DMS53 treated with DMSO at 0.1 percent for 48 hours (cell line): ENCODE measurements around the gene SORCS1.

Experiments used
- DNase-seq: peaks from one replicate; lab custom pipeline; 2025; ENCODE audit not compliant: unreplicated experiment; lab: John Stamatoyannopoulos, UW

Gene SORCS1

GRCh38 chr10:106765241-106765754 is 399.2 kb downstream of the SORCS1 start:
- no peak for DNase-seq

DNA sequence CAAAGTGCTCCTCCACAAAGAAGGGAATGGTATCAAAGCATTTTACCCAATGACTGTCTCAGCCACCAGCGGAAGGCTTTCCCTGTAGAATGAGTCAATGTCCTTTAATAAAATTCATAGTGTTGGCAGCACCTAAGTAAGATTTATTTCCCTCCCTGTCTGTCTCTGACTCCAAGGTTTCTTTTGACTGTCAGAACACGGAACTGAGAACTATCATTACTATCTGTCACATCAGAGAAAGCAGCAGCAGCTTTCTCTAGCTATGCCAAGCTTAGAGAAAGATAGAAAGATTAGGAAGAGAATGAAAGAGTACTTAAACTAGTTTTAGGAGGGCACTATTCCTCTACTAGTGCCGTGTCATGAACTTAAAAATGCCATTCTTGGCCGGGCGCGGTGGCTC is 400.1 kb downstream of the SORCS1 start:
- no peak for DNase-seq

DNA sequence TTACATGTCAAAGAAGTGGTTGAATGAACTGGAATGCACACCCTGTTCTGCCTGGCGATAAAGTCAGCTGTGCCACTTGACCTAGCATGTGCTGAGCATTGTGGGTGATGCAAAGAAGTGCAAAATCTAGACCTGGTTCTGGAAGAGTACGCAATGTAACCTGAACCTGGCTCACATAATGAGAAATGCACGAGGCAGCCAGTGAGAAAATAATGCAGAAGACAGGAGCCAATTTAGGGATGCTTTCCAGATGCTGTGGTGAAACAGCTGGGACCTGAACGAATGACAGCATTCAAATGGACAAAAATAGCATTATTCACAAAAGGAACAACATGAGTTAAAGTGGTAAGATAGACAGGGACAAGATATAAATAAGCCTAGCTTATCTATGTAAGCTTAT is 402.6 kb downstream of the SORCS1 start:
- no peak for DNase-seq

GRCh38 chr10:106757521-106757920 is 407.0 kb downstream of the SORCS1 start:
- no peak for DNase-seq

GRCh38 chr10:106751091-106751490 is 413.4 kb downstream of the SORCS1 start:
- DNase-seq: no peak

- no peak for DNase-seq
These were observed 417.6 kb downstream of the SORCS1 start for GRCh38 chr10:106746868-106747267.

DNA sequence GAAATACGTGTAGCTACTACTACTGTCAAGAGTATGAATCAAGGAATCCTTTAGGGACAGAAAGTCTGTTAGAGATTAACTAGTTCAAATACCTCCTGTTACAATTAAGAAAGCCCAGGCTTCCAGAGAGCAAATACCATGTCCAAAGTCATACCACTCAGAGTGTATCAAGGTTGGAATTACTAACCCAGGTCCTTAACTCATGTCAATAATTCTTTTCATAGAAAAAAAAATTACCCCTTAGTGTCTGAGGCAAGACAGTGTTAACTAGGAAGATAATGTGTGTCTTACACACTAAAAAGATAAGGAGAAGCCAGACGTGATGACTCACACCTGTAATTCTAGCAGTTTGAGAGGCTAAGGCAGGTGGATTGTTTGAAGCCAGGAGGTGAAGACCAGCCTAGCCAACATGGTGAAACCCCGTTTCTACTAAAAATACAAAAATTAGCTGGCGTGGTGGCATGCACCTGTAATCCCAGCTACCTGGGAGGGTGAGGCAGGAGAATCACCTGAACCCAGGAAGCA is 423.4 kb downstream of the SORCS1 start:
- DNase-seq: no peak

DNA sequence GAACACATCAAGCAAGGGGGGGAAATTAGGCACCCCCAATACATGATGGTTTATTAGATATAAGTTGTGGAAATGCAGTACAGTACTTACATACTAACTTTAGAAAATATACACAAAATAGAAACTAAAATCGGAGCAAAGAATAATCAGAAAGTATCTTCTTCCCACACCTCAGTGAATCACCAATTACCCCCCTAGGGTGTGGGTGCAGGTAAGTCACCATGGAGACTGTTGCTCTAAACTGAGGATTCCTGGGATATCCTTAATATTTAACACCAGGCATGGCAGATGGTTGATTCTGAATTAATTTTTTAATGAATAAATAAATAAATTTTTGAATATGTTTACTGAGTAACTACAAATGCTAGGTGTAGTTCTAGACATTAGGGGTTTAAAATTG is 424.4 kb downstream of the SORCS1 start:
- DNase-seq: no peak

GRCh38 chr10:106734220-106734619 is 430.3 kb downstream of the SORCS1 start:
- no peak for DNase-seq

DNA sequence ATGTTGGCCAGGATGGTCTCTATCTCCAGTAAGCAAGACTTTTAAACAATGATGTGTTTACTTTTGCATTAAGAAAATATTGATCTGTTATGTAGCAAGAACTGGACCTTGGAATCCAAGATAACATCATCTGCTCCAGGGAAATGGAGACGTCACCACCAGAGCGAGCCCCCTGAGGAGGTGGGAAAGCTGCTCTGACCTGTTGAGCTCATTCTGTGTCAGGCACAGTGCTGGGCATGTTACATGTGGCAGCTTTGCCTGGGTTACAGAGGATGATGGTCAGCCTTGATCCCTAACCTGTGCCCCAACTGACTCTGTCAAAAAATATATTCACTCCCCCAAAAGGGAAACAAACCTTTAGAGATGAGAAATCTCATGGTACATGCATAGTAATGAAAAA is 436.3 kb downstream of the SORCS1 start:
- DNase-seq: no peak

DNA sequence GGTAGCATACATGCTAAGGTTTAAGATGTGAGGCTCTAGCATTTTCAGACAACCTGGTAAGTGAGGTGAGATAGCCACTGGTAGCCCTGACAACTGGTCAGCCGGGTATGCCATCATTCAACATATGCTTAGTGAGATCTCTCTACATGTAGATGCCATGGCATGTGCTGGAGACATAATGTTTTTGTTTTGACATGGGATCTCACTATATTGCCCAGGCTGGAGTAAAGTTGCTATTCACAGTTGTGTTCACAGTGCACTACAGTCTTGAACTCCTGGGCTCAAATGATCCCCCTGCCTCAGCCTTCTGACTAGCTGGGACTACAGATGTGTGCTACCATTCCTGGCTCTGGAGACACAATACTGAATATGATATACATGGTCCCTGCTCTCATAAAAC is 437.3 kb downstream of the SORCS1 start:
- no peak for DNase-seq

DNA sequence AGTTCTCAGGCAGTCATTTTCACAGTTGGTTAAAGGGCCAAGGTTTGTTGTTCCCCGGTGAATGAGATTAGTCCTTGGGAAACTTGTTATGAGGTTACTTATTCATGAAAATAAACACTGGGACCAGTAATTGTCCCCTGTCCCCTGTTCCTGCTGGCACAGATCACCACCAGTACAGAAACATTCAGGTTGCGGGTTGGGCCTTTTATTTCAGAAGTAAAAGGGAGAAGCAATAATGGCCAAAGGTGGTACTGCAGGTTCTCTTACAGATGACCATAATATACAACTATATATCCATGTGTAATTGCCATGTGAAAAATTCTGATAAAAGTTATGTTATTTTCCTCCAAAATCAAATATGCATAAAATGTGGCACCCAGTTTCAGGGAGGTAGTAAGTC is 442.0 kb downstream of the SORCS1 start:
- DNase-seq: no peak

DNA sequence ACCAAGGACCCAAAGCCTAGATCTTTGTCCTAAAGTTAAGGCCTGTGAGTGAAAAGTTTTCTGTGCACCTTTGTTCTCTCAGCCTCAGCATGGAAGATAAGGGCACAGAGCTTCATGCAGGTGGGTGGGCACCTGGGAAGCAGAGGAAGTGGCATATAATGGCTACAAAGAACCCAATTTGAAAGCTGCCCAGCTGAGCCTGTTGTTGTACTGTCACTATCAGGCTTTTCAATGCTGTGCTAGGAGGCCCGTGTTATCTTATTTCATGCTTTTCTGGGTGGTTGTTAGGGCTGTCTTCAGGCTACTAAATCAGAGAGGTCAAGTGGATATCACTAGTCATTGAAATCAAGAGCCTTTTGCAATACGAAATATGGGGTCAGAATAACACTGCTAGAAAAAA is 443.8 kb downstream of the SORCS1 start:
- no peak for DNase-seq

- DNase-seq: no peak
These were observed 448.1 kb downstream of the SORCS1 start for GRCh38 chr10:106716381-106716780.

- DNase-seq: no peak
These were observed 449.6 kb downstream of the SORCS1 start for GRCh38 chr10:106714734-106715555.

DNA sequence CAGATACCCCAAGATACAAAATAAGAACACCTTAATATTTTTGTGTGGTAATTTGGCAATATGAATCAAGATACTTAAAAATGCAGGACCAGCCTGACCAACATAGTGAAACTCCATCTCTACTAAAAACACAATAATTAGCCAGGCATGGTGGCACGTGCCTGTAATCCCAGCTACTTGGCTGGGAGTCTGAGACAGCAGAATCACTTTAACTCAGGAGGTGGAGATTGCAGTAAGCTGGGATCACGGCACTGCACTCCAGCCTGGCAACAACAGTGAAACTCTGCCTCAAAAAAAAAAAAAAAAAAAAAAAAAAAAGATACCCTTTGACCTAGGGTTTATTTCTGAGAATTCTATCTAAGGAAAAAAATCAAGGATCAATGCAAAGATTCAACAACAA is 450.7 kb downstream of the SORCS1 start:
- no peak for DNase-seq

- no peak for DNase-seq
These were observed 451.5 kb downstream of the SORCS1 start for GRCh38 chr10:106712988-106713387.

GRCh38 chr10:106711313-106711906 is 453.1 kb downstream of the SORCS1 start:
- DNase-seq: peak; percentile 11

GRCh38 chr10:106708506-106708905 is 456.0 kb downstream of the SORCS1 start:
- no peak for DNase-seq

GRCh38 chr10:106707657-106708056 is 456.8 kb downstream of the SORCS1 start:
- DNase-seq: no peak

- DNase-seq: no peak
These were observed 458.4 kb downstream of the SORCS1 start for GRCh38 chr10:106706127-106706526.

DNA sequence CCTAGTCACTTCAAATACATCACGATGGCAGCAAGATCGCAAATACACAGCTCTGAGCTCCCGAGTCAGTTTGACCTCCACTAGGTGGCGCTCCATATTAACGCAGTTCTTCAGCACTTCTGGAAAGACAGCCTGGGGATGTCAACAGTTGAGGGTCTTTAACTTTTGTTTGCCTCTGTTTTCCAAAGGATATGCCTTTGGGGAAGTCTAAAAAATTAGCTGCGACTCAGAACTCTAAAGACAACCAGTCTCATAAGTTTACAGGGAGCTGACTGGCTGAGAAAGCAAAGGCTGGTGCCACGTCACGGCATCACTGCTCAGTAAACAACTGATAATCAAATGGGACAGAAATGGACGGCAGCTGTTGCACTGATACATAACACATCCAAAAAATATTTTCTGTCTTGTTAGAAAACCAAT is 458.8 kb downstream of the SORCS1 start:
- DNase-seq: peak; percentile 2
